ENCODE results near the gene PDE4A. TPM values are rescaled to one million over a fixed set of nuclear protein-coding genes. Genes with fewer than 3 reads are reported as not detected.
"Not testable (repeated sequence)": the region's sequence is repeated elsewhere in the genome, so short reads cannot be mapped to it uniquely, and the experiment has no call there.

The PDE4A gene
- total and polyA plus RNA-seq, 7 donors: 4.1 to 29.0 (median 14.4) TPM

DNA sequence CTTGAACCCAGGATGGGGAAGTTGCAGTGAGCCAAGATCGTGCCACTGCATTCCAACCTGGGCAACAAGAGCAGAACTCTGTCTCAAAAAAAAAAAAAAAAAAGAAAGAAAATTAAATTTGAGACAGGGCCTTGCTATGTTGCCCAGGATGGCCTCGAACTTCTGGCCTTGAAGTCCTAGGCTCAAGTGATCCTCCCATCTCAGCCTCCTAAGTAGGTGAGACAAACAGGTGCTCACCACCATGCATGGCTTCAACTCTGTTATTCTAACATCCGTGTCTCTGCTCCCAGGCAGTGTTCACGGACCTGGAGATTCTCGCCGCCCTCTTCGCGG lies 40.3 kb downstream of the PDE4A start:
- WGBS, 3 donors: 45 to 54% (median 51%) methylated on average over 8 of the region's 8 CpGs
- DNase-seq (no peak), ATAC-seq (no peak)
- TF ChIP-seq, protein P1, sequence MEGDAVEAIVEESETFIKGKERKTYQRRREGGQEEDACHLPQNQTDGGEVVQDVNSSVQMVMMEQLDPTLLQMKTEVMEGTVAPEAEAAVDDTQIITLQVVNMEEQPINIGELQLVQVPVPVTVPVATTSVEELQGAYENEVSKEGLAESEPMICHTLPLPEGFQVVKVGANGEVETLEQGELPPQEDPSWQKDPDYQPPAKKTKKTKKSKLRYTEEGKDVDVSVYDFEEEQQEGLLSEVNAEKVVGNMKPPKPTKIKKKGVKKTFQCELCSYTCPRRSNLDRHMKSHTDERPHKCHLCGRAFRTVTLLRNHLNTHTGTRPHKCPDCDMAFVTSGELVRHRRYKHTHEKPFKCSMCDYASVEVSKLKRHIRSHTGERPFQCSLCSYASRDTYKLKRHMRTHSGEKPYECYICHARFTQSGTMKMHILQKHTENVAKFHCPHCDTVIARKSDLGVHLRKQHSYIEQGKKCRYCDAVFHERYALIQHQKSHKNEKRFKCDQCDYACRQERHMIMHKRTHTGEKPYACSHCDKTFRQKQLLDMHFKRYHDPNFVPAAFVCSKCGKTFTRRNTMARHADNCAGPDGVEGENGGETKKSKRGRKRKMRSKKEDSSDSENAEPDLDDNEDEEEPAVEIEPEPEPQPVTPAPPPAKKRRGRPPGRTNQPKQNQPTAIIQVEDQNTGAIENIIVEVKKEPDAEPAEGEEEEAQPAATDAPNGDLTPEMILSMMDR (IDR thresholded peaks at IDR 0.05): no peak
- Histone ChIP-seq H3K9me3 (no peaks in the 10 kb centered on the region), H3K4me3 (no peak overlapping the region), H3K4me1 (no peaks in the 10 kb centered on the region), H3K27ac (peak overlapping the region; percentile 14), H3K36me3 (ENCODE audit: insufficient read depth in 1 of 2, low read depth in 1 of 2) (peaks cover 0 to 59% of the 10 kb centered on the region in 2 donors), H3K27me3 (ENCODE audit: insufficient read depth in 3 of 3, low read length in 2 of 3) (no peaks in the 10 kb centered on the region)
- intact Hi-C loops (cut with DNase I): no loop called here

DNA sequence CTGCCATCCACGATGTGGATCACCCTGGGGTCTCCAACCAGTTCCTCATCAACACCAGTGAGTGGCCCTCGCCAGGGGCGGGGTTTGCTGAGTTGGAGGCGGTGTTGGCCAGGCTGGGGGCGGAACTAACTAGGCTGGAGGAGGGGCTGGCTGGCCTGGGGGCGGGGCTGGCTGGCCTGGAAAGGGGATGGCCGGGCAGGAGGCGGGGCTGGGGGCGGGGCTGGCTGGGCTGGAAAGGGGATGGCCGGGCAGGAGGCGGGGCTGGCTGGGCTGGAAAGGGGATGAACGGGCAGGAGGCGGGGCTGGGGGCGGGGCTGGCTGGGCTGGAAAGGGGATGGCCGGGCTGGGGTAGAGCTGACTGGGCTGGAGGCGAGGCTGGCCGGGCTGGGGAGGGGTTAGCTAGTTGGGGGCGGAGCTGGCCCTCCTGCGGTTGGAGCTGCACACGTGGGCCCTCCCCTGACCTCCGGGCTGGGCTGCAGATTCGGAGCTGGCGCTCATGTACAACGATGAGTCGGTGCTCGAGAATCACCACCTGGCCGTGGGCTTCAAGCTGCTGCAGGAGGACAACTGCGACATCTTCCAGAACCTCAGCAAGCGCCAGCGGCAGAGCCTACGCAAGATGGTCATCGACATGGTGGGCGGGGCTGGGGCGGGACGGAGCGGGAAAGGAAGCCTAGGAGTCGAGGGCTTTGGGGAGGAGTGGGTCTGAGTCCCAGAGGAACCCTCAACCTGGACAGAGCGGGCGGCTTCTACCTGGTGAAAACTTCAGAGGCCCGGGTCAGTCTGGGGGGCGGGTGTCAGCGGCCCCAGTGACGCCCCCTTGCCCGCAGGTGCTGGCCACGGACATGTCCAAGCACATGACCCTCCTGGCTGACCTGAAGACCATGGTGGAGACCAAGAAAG lies 41.0 kb downstream of the PDE4A start:
- H3K27me3 ChIP-seq (ENCODE audit: insufficient read depth in 3 of 3, low read length in 2 of 3): no peaks in the 10 kb centered on the region
- 11 to 24% (median 22%) methylated on average over 42 to 45 of the region's 45 CpGs for WGBS, 3 donors
- DNase-seq (peak; percentile 95 to 97), ATAC-seq (peak; percentile 95 to 97 (median 95))
- H3K9me3 ChIP-seq: no peaks in the 10 kb centered on the region
- H3K27ac ChIP-seq: peak overlapping the region; percentile 81
- TF ChIP-seq, protein P1 (IDR thresholded peaks at IDR 0.05): no peak
- H3K36me3 ChIP-seq (ENCODE audit: insufficient read depth in 1 of 2, low read depth in 1 of 2): peaks cover 0 to 63% of the 10 kb centered on the region in 2 donors
- H3K4me3 ChIP-seq: peak overlapping the region; percentile 42
- intact Hi-C loops (cut with DNase I): no loop called here
- no peaks in the 10 kb centered on the region for H3K4me1 ChIP-seq

DNA sequence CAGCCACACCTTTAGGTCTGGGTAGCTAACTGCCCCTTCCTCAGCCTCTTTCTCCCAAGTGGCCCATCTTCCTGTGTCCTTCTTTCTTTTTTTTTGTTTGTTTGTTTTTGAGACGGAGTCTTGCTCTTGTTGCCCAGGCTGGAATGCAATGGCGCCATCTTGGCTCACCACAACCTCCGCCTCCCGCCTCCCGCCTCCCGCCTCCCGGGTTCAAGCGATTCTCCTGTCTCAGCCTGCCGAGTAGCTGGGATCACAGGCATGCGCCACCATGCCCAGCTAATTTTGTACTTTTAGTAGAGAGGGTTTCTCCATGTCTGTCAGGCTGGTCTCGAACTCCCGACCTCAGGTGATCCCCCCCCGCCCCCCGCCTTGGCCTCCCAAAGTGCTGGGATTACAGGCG lies 41.7 kb downstream of the PDE4A start:
- H3K27me3 ChIP-seq (ENCODE audit: insufficient read depth in 3 of 3, low read length in 2 of 3); intact Hi-C loops (cut with DNase I); H3K9me3 ChIP-seq; ATAC-seq; H3K4me1 ChIP-seq; DNase-seq: not testable (repeated sequence)
- Histone ChIP-seq H3K27ac (peak overlapping the region; percentile 81), H3K4me3 (peak overlapping the region; percentile 42), H3K36me3 (ENCODE audit: insufficient read depth in 1 of 2, low read depth in 1 of 2) (peaks cover 0 to 67% of the 10 kb centered on the region in 2 donors)
- WGBS, 3 donors: 92% methylated on average over 15 of the region's 15 CpGs

DNA sequence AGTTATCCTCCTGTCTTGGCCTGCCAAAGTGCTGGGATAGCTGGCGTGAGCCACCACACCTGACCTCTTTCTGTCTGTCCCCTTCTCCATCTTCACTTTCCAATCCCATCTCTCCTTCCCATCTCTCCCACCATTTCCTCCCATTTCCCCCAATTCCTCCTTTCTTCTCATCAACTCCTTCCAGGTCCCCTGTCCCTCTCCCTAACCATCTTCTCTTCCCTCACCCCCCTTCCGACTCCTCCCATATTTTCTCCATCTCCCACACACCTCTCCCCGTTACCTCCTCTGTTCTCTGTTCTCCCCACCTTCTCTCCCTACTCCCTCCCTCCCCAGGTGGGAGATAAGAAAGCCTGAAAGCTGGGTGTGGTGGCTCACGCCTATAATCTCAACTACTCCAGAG lies 42.2 kb downstream of the PDE4A start:
- H3K27ac ChIP-seq: peak overlapping the region; percentile 81
- H3K9me3 ChIP-seq: no peaks in the 10 kb centered on the region
- H3K36me3 ChIP-seq (ENCODE audit: insufficient read depth in 1 of 2, low read depth in 1 of 2): peaks cover 0 to 69% of the 10 kb centered on the region in 2 donors
- 94 to 96% (median 94%) methylated on average over 4 of the region's 4 CpGs for WGBS, 3 donors
- intact Hi-C loops (cut with DNase I): no loop called here
- ATAC-seq: no peak
- DNase-seq: no peak
- H3K27me3 ChIP-seq (ENCODE audit: insufficient read depth in 3 of 3, low read length in 2 of 3): no peaks in the 10 kb centered on the region
- TF ChIP-seq, protein P1 (IDR thresholded peaks at IDR 0.05): no peak
- no peak overlapping the region for H3K4me3 ChIP-seq
- no peaks in the 10 kb centered on the region for H3K4me1 ChIP-seq

DNA sequence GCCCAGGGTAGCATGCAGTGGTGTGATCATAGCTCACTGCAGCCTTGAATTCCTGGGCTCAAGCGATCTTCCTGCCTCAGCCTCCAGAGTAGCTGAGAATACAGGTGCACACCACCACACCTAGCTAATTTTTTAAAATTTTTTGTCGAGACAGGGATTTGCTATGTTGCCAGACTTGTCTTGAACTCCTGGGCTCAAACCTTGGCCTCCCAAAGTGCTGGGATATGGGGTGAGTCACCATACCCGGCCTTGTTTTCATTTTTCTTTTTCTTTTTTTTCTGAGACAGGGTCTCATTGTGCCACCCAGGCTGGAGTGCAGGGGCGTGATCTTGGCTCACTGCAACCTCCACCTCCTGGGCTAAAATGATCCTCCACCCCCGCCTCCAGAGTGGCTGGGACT lies 44.1 kb downstream of the PDE4A start:
- Histone ChIP-seq H3K36me3 (ENCODE audit: insufficient read depth in 1 of 2, low read depth in 1 of 2) (peaks cover 0 to 56% of the 10 kb centered on the region in 2 donors), H3K4me3 (no peak overlapping the region), H3K27ac (no peak overlapping the region), H3K4me1 (no peaks in the 10 kb centered on the region), H3K9me3 (no peaks in the 10 kb centered on the region), H3K27me3 (ENCODE audit: insufficient read depth in 3 of 3, low read length in 2 of 3) (no peaks in the 10 kb centered on the region)
- TF ChIP-seq, protein P1 (IDR thresholded peaks at IDR 0.05): no peak
- 81 to 95% (median 85%) methylated on average over 5 of the region's 5 CpGs for WGBS, 3 donors
- ATAC-seq (no peak), DNase-seq (no peak)
- intact Hi-C loops (cut with DNase I): no loop called here

Data from psoas muscle (tissue), 8 donors.